GM10266 (cell line): Measurements from ENCODE around the gene METTL22.

Experiments used
- DNase-seq: peaks from one replicate; pipeline ENCODE4 v3.0.0; 2012; ENCODE audit errors: extremely low spot score
- TF ChIP-seq, protein P1 (sequence below): IDR thresholded peaks from 2 replicates; pipeline ENCODE4 v1.5.1; 2012; ENCODE audit warnings: mild to moderate bottlenecking, low read depth; ENCODE audit not compliant: control insufficient read depth, insufficient read depth; ENCODE audit errors: missing control alignments

METTL22 gene

DNA sequence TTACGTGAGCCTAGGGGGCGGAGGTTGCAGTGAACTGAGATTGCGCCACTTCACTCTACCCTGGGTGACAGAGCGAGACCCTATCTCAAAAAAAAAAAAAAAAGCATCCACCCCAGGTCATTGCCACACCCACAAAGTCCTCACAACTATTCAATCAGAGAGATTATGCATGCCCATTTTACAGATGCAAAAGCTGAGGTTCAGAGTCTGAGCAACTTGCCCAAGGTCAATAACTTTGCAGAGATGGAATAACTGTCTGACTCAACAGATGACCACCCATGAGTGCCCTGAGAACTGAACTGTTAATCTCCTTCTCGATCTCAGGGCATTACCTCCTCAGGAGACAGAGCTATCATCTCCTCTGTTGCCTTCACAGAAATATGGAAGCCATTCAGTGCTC lies 25.7 kb upstream of the METTL22 start:
- DNase-seq = no peak
- TF ChIP-seq, protein P1, sequence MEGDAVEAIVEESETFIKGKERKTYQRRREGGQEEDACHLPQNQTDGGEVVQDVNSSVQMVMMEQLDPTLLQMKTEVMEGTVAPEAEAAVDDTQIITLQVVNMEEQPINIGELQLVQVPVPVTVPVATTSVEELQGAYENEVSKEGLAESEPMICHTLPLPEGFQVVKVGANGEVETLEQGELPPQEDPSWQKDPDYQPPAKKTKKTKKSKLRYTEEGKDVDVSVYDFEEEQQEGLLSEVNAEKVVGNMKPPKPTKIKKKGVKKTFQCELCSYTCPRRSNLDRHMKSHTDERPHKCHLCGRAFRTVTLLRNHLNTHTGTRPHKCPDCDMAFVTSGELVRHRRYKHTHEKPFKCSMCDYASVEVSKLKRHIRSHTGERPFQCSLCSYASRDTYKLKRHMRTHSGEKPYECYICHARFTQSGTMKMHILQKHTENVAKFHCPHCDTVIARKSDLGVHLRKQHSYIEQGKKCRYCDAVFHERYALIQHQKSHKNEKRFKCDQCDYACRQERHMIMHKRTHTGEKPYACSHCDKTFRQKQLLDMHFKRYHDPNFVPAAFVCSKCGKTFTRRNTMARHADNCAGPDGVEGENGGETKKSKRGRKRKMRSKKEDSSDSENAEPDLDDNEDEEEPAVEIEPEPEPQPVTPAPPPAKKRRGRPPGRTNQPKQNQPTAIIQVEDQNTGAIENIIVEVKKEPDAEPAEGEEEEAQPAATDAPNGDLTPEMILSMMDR = no peak

DNA sequence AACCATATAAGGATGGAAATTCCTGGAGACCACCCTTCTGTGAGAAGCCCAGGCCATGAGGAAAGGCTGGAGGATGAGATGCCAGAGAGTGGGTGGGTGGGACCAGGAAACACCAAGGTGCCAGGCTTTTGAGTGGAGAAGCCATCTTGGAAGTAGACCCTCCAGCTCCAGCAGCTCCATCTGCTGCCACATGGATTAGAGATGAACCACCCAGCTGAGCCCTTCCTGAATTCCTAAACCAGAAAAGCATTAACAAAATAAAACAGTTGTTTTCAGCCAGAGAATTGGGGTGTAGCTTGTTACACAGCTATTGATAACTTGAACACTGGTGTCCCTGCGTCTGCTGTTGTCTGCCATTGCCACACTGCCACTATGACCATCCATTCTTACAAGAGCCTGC lies 24.9 kb upstream of the METTL22 start:
- TF ChIP-seq, protein P1 = no peak
- no peak for DNase-seq

DNA sequence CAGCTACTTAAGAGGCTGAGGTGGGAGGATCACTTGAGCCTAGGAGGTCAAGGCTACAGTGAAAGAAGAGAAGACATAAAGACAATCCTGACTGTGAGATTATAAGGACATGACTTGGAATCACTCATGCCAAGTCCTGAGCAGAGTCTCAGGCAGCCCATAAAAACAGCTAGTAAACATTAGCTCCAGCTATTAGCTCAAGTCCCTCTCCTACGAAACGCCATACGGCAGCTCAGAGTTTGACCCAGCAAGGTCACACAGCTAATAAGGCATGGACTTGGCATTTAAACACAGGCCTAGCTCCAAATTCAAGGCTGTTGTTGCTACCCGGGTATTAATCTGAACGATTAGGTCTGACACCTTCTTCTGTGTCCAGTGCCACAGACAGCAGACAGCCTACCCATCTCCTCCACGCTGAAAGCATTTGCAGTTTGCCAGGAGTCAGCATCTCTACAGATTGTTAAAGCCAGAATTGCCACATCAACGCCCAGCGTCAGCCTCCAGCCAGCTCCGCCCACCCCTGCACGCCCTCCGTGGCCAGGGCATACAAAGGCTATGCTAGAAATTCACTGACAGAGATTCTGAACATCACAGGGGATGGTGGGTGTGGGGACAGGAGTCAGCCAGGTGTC lies 21.2 kb upstream of the METTL22 start:
- TF ChIP-seq, protein P1 = no peak
- no peak for DNase-seq

DNA sequence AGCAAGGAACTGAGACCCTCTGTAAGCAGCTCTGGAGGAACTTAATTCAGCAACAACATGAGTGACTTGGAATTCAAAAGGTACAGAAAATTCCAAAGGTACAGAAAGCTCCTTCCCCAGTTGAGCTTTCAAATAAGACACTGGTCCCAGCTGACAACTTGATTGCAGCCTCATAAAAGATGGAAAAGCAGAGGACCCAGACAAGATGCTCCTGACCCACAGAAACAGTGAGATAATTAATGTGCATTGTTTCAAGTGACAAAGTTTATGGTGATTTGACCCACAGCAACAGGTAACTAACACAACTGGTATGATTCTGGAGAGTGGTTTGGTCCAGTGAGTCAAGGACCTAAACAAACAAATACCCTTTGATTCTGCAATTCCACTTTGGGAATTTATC lies 15.9 kb upstream of the METTL22 start:
- no peak for DNase-seq
- TF ChIP-seq, protein P1 = no peak

- no peak for DNase-seq
- TF ChIP-seq, protein P1 = no peak
Measured at GRCh38 chr16:8607214-8607613, 14.3 kb upstream of the METTL22 start.

DNA sequence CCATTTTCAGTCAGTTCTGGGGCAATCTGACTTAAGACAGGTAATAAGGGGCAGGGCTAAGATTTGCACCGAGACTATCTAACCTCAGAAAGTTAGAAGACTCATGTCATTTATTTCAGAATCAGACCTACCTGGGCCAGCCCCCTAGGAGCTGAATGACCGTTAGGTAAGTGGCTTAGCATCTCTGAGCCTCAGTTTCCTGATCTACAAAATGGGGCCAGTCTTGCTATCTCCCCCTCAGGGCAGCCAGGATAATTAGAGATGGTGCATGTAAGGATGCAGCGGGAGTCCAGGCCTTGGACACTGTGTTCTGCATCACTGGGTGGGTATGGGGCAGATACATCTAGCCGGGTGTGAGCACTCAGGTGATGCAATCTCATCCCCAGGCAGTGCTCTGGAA lies 10.4 kb upstream of the METTL22 start:
- TF ChIP-seq, protein P1 = no peak
- no peak for DNase-seq

DNA sequence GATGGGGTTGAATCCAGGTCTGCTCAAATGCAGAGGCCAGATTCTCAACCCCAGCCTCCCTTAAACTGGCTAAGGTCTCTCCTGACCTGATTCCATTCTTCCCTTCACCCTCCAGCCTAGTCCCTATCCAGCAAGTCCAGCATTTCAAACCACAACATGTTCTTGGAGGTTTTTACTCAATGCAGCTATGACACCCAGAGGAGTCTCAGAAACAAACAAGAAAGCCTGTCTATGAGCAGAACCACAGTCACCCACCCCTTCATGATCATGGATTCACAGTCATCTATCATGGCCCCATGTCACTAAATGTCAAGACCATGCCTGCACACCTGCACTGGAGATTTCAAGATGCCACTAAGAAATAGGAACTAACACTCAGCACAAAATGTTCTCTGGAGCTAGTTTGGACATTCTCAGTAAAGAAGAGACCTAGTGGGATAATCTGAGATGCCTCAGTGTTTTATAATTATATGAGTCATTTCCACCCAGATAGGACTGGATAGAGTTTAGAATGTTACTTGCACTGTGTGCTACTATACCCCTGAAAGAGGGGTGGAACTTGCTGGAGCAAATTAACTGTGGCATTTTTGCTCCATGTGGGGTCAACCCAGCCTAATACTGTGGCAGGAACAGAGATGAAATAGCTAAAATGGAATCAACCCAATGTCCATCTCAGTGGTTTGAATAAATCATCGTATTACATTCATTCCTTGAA lies 9.5 kb upstream of the METTL22 start:
- TF ChIP-seq, protein P1 = no peak
- no peak for DNase-seq
